Duodenal mucosa (tissue), 2 donors: Measurements from ENCODE around the gene CNNM1.

Experiments used
- H3K27ac ChIP-seq: one replicate; pipeline ENCODE4 v1.7.0; 2013; ENCODE audit warnings: low read depth, low read length
- H3K27me3 ChIP-seq, 2 donors: one replicate each; pipeline ENCODE4 v1.7.0; 2013; ENCODE audit warnings: low read length in 2 of 2, control low read depth in 1 of 2; ENCODE audit not compliant: insufficient read depth in 2 of 2, control insufficient read depth in 1 of 2
- H3K36me3 ChIP-seq, 2 donors: one replicate each; pipeline ENCODE4 v1.7.0; 2013; ENCODE audit warnings: low read length in 2 of 2, control low read depth in 1 of 2; ENCODE audit not compliant: insufficient read depth in 2 of 2, control insufficient read depth in 1 of 2
- H3K4me1 ChIP-seq, 2 donors: one replicate each; pipeline ENCODE4 v1.7.0; 2013; ENCODE audit warnings: low read length in 2 of 2, control low read depth in 1 of 2; ENCODE audit not compliant: insufficient read depth in 2 of 2, control insufficient read depth in 1 of 2
- H3K4me3 ChIP-seq, 2 donors: one replicate each; pipeline ENCODE4 v1.7.0; 2013; ENCODE audit warnings: low read length in 2 of 2, low read depth in 1 of 2
- H3K9ac ChIP-seq, 2 donors: one replicate each; pipeline ENCODE4 v1.7.0; 2013; ENCODE audit warnings: low read length in 2 of 2, low read depth in 1 of 2
- H3K9me3 ChIP-seq, 2 donors: one replicate each; pipeline ENCODE4 v1.7.0; 2013; ENCODE audit warnings: low read length in 2 of 2, control low read depth in 1 of 2; ENCODE audit not compliant: control insufficient read depth in 1 of 2

CNNM1 gene

DNA sequence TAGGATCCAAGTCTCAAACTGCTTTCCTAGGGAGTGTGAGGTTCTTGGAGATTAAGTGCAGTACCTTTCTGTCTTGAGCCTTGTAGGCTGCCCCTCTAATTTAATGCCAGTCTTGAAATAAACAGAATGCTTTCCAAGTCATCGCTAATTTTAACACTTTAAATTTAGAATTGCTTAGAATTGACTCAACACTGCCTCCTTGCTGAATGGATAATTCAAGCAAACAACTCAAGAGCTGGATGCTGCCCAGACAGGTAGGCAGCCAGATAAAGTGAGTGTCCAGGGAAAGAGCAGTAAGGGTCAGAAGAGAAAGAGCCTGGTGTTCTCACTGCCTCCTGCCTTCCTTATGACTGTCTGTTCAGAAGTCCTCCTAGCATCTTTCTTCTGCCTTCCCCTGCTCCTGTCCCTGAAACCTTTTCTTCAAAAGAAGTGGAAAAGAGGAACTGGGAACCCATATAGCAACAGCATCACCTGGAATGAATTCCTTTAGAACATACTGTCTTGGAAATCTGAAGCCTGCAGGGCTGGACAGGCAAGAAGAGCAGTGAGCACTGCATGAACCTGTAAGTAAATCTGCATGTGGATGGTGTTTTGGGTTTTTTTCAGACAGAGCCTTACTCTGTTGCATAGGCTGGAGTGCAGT lies 104.3 kb downstream of the CNNM1 start:
- Histone ChIP-seq H3K4me1 (peaks cover 16 to 24% of the 10 kb centered on the region in 2 donors), H3K27ac (no peak overlapping the region), H3K27me3 (no peaks in the 10 kb centered on the region), H3K4me3 (no peak overlapping the region), H3K9ac (no peak overlapping the region), H3K9me3 (no peaks in the 10 kb centered on the region), H3K36me3 (peaks cover 0 to 3% of the 10 kb centered on the region in 2 donors)

DNA sequence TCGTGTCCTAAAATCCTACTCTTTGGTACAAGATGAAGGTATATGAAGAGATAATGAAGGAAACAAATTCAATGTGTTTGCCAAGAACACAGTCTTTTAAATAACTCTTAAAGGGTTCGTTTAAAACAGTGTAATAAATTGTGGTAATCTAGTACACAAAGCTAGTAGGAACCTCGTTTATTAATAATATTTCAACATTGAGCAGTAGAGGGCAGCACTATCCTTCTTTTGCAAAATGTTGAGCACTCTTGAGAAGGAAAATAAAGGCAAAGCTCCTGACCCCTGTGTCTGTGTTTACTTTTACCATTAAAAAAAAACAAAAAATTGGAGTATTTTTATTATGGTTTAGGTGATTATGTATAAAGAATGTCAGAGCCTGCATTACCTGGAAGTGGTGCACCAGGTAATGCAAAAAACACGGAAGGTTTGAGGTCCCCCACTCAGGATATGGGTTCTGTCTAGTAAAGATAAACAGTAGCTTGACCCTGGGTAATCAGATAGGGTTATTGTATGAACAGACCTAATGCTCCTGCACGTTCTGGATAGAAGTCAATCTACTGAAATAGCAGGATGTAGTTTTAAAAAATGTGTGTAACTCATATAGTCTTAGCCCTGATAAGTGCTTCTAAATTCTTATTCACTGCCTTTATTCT lies 107.0 kb downstream of the CNNM1 start:
- Histone ChIP-seq H3K27ac (no peak overlapping the region), H3K4me3 (no peak overlapping the region), H3K27me3 (no peaks in the 10 kb centered on the region), H3K9me3 (no peaks in the 10 kb centered on the region), H3K36me3 (peaks cover 0 to 3% of the 10 kb centered on the region in 2 donors), H3K4me1 (peaks cover 9 to 13% of the 10 kb centered on the region in 2 donors), H3K9ac (no peak overlapping the region)

DNA sequence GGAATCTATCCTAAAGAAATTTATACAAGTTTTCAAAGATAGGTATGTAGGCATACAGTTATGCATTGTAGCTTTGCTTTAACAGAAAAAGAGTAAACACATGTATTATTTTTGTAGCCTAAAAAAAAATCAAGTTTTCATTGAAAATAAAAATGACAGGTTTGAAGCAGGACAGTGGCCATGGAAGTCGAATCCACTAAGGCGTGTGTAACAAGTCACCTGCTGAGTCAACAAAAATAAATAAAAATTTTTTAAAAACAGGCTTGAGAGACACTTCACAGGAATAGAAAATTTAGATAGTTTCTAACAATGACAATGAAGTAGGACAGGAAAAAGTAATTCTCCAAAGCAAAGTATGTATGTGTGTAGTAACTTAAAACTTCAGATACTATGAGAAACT lies 109.7 kb downstream of the CNNM1 start:
- H3K36me3 ChIP-seq = peaks cover 0 to 1% of the 10 kb centered on the region in 2 donors
- peaks cover 0 to 8% of the 10 kb centered on the region in 2 donors for H3K4me1 ChIP-seq
- H3K27me3 ChIP-seq = no peaks in the 10 kb centered on the region
- no peaks in the 10 kb centered on the region for H3K9me3 ChIP-seq
- H3K27ac ChIP-seq = no peak overlapping the region
- no peak overlapping the region for H3K9ac ChIP-seq
- no peak overlapping the region for H3K4me3 ChIP-seq

DNA sequence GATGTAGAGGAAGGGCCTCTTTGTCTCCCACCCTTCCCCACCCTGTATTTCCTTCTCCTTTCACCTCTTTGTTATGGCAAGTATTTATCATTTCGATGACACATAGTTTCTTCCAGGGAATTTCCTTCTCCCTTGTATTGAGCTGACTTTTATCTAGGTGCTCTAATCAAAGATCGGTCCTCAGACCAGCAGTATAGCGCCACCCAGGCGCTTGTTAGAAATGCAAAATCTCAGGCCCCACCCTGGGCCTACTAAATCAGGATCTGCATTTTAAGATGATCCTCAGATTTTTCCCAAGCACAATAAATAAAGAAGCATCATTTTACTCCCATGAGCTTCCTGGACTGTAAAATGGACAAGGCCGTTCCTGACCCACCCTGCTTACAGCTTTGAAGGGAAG lies 113.2 kb downstream of the CNNM1 start:
- no peaks in the 10 kb centered on the region for H3K9me3 ChIP-seq
- H3K4me3 ChIP-seq = no peak overlapping the region
- H3K27ac ChIP-seq = no peak overlapping the region
- peaks cover 0 to 2% of the 10 kb centered on the region in 2 donors for H3K27me3 ChIP-seq
- H3K36me3 ChIP-seq = no peaks in the 10 kb centered on the region
- no peak overlapping the region for H3K9ac ChIP-seq
- H3K4me1 ChIP-seq = peaks cover 0 to 5% of the 10 kb centered on the region in 2 donors

DNA sequence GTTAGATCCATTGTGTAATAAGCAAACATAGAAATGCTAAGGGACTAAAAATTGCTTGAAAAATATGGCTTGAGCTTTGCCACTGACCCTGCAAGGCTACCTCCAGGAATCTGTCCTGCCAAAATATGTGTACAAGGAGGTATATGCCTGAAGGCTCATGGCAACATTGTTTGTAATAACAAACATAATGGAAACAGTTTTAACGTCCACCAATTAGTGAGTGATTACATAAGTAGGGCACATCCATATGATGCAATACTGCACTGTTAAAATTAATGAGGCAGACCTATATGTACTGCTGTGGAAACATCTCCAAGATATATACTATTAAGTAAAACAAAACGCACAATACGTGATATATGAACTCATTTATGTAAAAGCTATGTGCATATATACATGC lies 114.3 kb downstream of the CNNM1 start:
- Histone ChIP-seq H3K4me1 (peaks cover 0 to 5% of the 10 kb centered on the region in 2 donors), H3K27ac (no peak overlapping the region), H3K27me3 (peaks cover 0 to 3% of the 10 kb centered on the region in 2 donors), H3K36me3 (no peaks in the 10 kb centered on the region), H3K4me3 (no peak overlapping the region), H3K9me3 (no peaks in the 10 kb centered on the region), H3K9ac (no peak overlapping the region)
